ENCODE measurements around the gene AOPEP.

- TF ChIP-seq CTCF (conservative IDR thresholded peaks at IDR 0.05 in 1 of 2, IDR thresholded peaks at IDR 0.05 in 1 of 2; ENCODE audit: extremely low read depth in 1 of 2, insufficient read depth in 1 of 2, low read depth in 1 of 2, low read length in 2 of 2) (no peak), EZH2 (IDR thresholded peaks at IDR 0.05; ENCODE audit: borderline replicate concordance, low read length) (no peak)
These were observed 82.6 kb downstream of the AOPEP start for GRCh38 chr9:94808926-94809700.

Measured in mammary epithelial cell (primary cell).